ENCODE measurements around the gene ROR1. TPM values are rescaled to one million over a fixed set of nuclear protein-coding genes. Genes with fewer than 3 reads are reported as not detected.

Gene ROR1
- total RNA-seq, 1 experiment from 2014 or later: 2.7 TPM

DNA sequence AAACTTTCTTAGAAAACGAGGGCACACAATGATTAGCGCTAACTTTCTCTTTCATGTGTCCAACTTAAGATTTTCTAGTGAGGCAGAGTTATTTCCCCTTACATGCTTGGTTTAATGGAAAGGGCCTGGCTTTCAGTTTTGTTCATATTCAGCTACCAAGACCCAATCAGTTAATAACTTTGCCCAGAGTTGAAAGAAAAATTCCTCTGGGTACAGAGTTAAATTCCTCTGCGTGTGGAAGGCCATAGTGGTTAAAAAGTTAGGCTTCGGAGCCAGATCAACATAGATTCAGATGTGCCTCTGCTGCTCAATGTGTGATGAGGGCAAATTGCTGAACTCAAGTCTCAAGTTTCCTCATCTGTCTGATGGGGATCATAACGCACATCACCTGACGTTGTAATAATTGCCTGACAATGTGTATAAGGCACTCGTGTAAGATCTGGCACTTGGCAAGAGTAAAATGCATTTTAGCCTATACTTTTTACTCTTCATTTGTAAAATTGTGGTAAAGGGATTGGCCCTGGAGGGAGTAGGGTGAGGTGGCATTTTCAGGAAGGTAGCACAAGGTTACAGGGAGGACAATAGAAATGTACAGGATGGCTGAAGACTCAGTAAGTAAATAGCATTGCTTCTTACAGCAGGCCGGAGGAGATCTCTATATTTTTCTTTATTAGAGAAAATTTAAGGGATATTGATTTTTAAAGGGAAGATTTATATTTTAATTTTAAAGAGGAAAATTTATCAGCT, 103.4 kb downstream of the ROR1 start:
- POLR2A ChIA-PET: no interaction called here
- RAD21 ChIA-PET (ENCODE audit: low non-redundant PET in 1 of 2, low total read pairs in 2 of 2, uncharacterized antibody in 2 of 2, unreplicated experiment in 2 of 2): no interaction called here
- Histone ChIP-seq H3K27ac (ENCODE audit: low read depth, low read length) (no peak overlapping the region), H3K4me2 (ENCODE audit: low read length) (peak overlapping the region; percentile 33), H3K4me3 (replicated peaks in 1 of 2; ENCODE audit: low read depth in 1 of 2, low read length in 2 of 2) (no peak overlapping the region), H3K27me3 (ENCODE audit: insufficient read depth, low read length) (no peaks in the 10 kb centered on the region), H3K9me3 (ENCODE audit: control insufficient read depth in 1 of 2, insufficient read depth in 1 of 2, low read depth in 1 of 2, low read length in 2 of 2) (no peaks in the 10 kb centered on the region), H3K36me3 (ENCODE audit: control insufficient read depth in 1 of 2, insufficient read depth in 2 of 2, low read length in 2 of 2) (no peaks in the 10 kb centered on the region), H2AFZ (ENCODE audit: low read depth, low read length, poor library complexity, severe bottlenecking) (no peak overlapping the region), H3K79me2 (ENCODE audit: insufficient read depth, low read length) (no peaks in the 10 kb centered on the region), H4K20me1 (ENCODE audit: insufficient read depth) (no peaks in the 10 kb centered on the region), H3K9me2 (ENCODE audit: insufficient read depth) (no peaks in the 10 kb centered on the region), H3K4me1 (ENCODE audit: control insufficient read depth in 1 of 2, insufficient read depth in 2 of 2, low read length in 2 of 2) (peaks cover 18 to 45% of the 10 kb centered on the region in 2 experiments), H3K9ac (ENCODE audit: low read length) (no peak overlapping the region)
- BruUV-seq (replicated peaks): no TSS peak
- TF ChIP-seq CEBPB (IDR thresholded peaks at IDR 0.05; ENCODE audit: low read depth) (no peak), RAD21 (IDR thresholded peaks at IDR 0.05; ENCODE audit: low read depth) (no peak), EZH2phosphoT487 (IDR thresholded peaks at IDR 0.05; ENCODE audit: borderline replicate concordance) (no peak), FOSL1 (IDR thresholded peaks at IDR 0.05; ENCODE audit: low read depth) (no peak), SIN3A (IDR thresholded peaks at IDR 0.05; ENCODE audit: low read depth) (no peak), SP1 (IDR thresholded peaks at IDR 0.05; ENCODE audit: low read depth) (no peak), SRF (IDR thresholded peaks at IDR 0.05; ENCODE audit: low read depth) (no peak), EZH2 (IDR thresholded peaks at IDR 0.05) (no peak), TCF7L2 (IDR thresholded peaks at IDR 0.05; ENCODE audit: borderline replicate concordance, extremely low read depth, insufficient read depth, insufficient read length) (no peak), ATF3 (IDR thresholded peaks at IDR 0.05) (no peak), ZBTB33 (IDR thresholded peaks at IDR 0.05; ENCODE audit: extremely low read depth, insufficient replicate concordance, low read length) (no peak), YY1 (IDR thresholded peaks at IDR 0.05; ENCODE audit: extremely low read depth, insufficient replicate concordance, low read depth, low read length) (no peak)
- TF ChIP-seq, protein P1, sequence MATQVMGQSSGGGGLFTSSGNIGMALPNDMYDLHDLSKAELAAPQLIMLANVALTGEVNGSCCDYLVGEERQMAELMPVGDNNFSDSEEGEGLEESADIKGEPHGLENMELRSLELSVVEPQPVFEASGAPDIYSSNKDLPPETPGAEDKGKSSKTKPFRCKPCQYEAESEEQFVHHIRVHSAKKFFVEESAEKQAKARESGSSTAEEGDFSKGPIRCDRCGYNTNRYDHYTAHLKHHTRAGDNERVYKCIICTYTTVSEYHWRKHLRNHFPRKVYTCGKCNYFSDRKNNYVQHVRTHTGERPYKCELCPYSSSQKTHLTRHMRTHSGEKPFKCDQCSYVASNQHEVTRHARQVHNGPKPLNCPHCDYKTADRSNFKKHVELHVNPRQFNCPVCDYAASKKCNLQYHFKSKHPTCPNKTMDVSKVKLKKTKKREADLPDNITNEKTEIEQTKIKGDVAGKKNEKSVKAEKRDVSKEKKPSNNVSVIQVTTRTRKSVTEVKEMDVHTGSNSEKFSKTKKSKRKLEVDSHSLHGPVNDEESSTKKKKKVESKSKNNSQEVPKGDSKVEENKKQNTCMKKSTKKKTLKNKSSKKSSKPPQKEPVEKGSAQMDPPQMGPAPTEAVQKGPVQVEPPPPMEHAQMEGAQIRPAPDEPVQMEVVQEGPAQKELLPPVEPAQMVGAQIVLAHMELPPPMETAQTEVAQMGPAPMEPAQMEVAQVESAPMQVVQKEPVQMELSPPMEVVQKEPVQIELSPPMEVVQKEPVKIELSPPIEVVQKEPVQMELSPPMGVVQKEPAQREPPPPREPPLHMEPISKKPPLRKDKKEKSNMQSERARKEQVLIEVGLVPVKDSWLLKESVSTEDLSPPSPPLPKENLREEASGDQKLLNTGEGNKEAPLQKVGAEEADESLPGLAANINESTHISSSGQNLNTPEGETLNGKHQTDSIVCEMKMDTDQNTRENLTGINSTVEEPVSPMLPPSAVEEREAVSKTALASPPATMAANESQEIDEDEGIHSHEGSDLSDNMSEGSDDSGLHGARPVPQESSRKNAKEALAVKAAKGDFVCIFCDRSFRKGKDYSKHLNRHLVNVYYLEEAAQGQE (IDR thresholded peaks at IDR 0.05; ENCODE audit: low read depth): no peak
- ATAC-seq: no peak
- intact Hi-C loops (cut with micrococcal nuclease): no loop called here
- CTCF ChIA-PET: no interaction called here
- DNase-seq (ENCODE audit: low read depth, low spot score): no peak

Data from HCT116 (cell line).